Right lung (tissue), 10 donors: Measurements from ENCODE around the gene ZNF644. TPM values are rescaled to one million over a fixed set of nuclear protein-coding genes. Genes with fewer than 3 reads are reported as not detected.
"Not testable (repeated sequence)": the region's sequence is repeated elsewhere in the genome, so short reads cannot be mapped to it uniquely, and the experiment has no call there.

Experiments used
- DNase-seq, 2 donors: peaks; one replicate each; pipeline ENCODE4 v3.0.0-alpha.2; 2013
- long read RNA-seq, 8 donors: transcript quantifications; one replicate each; lab custom pipeline, GENCODE V29; 2026
- polyA plus RNA-seq, 5 donors: library from polyadenylated mRNA; unstranded; fragments of 120-200 nt; gene quantifications; one replicate each; pipeline versions ENCODE4 v1.2.1 to v1.2.3, GENCODE V29; 2013; ENCODE audit warnings: inconsistent platforms in 1 of 5, low replicate concordance in 1 of 5; ENCODE audit not compliant: insufficient read length in 5 of 5, insufficient read depth in 1 of 5

Gene ZNF644
- polyA plus RNA-seq: 10 to 100 TPM; 46.1 to 79.5 (median 70.6) TPM
- long read RNA-seq, donor 1, full-length matches to known transcripts: 23 of 33 reads
- long read RNA-seq, donor 1, partial matches to known transcripts: 10 of 33 reads
- long read RNA-seq, donor 1, other reads (novel, unspliced or antisense): 0 of 33 reads
- long read RNA-seq, donor 2, full-length matches to known transcripts: 7 of 7 reads
- long read RNA-seq, donor 2, partial matches to known transcripts: 0 of 7 reads
- long read RNA-seq, donor 2, other reads (novel, unspliced or antisense): 0 of 7 reads
- long read RNA-seq, donor 3, partial matches to known transcripts: 8 of 12 reads
- long read RNA-seq, donor 3, other reads (novel, unspliced or antisense): 0 of 12 reads
- long read RNA-seq, donor 4, partial matches to known transcripts: 0 of 4 reads
- long read RNA-seq, donor 4, other reads (novel, unspliced or antisense): 0 of 4 reads
- long read RNA-seq, donor 5, full-length matches to known transcripts: 17 of 17 reads
- long read RNA-seq, donor 5, partial matches to known transcripts: 0 of 17 reads
- long read RNA-seq, donor 5, other reads (novel, unspliced or antisense): 0 of 17 reads
- long read RNA-seq, donor 6, full-length matches to known transcripts: 13 of 20 reads
- long read RNA-seq, donor 6, partial matches to known transcripts: 7 of 20 reads
- long read RNA-seq, donor 6, other reads (novel, unspliced or antisense): 0 of 20 reads
- long read RNA-seq, donor 7, full-length matches to known transcripts: 10 of 10 reads
- long read RNA-seq, donor 7, partial matches to known transcripts: 0 of 10 reads
- long read RNA-seq, donor 7, other reads (novel, unspliced or antisense): 0 of 10 reads
- long read RNA-seq, donor 8, transcript ZNF644-211 (3 exons, 514 nt): major isoform, 6 of 10 reads
- long read RNA-seq, donor 8, partial matches to known transcripts: 0 of 10 reads
- long read RNA-seq, donor 8, other reads (novel, unspliced or antisense): 0 of 10 reads

DNA sequence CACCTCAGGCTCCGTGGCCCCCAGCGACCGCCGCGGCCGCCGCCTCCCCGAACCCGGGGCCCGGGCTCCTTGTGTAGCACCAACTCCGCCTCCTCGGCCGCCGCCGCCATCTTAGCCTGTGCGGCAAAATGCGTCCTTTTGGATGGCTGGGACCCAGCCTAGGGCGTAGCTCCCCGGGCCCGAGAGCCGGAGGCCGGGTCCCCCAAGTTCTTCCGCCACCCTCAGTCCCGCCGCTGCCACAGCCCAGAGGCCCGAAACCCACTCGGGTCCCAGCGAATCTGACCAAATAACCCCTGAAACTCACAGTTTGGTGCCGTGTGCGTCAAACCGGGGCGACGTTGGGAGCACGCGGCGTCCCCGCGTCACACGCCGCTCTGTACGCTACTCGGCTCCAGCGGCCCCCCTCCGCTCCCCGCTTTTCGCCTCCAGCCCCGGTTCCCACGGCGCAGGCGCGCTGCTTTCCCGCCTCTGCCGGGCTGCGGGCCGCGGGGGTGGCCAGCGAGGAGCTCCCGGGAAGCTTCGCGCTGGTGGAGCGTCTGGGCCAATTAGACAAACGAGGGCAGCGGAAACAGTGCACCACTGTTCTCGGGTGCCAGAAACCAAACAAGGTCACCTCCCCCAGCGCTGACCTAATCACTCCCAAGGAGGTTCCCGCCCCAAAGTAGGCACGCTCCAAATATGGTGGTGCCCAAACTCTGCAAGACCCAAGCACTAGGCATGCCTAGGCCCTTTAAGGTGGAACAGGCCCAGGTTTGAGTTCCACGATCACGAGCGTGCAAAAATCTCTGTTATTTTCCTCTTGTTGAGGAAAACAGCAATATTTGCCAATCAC is at the start of gene ZNF644:
TSS of gene ZNF644 (minus strand) at position 350 of the 832 bp plus-strand sequence. CDS start 39,682 bp downstream, outside the sequence.
- DNase-seq: peak; percentile 90 to 91

DNA sequence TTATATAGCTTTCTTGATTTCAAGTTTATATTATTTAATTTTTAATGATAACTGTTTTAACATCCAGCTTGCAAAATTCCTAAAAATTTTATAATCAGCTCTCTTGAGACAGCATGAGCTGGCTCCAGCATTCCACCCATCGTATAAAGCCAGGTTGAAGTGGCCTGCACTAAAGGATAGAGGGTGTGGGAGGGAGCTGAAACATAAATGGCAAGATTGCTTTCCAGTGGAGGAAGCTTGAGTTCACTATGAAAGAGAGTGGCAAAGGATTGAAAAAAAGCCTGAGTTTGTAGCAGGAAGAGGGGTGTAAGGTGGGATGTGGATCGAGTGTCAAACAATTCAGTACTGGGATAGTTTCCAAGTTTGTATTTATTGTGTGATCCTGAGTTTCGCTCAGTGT is 48.5 kb upstream of the ZNF644 start:
- DNase-seq: no peak

DNA sequence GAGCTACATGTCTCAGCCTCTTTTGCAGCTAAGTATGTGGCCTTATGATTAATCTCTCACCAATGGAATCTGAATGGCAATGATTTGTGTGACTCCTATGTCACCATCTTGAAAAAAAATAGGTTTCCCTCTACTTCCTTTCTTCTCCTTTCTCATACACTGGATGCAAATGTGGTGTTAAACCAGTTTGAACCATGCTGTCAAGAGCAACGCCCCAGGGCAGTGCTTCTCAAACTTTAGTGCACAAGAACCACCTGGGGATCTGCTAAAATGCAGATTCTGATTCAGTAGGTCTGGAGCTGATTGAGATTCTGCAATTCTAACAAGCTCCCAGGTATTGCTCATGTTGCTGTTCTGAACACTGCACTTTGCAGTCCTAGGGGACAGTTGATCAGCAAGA is 44.7 kb upstream of the ZNF644 start:
- DNase-seq: no peak

DNA sequence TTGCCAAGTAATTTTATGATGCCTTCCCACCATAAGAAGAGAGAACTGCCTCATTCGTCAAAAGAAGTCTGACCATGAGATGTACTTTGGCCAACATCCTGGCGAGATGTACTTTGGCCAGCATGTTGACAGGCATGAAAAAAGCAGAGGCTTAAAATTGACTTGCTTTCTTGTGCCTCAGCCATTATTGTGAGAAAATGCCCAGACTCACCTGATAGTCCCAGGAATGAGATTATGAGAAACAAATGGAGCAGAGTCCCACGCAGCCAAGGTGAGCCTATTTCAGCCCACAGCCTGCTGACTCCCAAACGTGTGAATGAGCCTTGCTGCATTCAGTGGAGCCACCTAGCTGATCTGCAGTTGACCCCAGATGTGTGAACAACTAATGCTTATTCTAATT is 43.5 kb upstream of the ZNF644 start:
- DNase-seq: no peak

DNA sequence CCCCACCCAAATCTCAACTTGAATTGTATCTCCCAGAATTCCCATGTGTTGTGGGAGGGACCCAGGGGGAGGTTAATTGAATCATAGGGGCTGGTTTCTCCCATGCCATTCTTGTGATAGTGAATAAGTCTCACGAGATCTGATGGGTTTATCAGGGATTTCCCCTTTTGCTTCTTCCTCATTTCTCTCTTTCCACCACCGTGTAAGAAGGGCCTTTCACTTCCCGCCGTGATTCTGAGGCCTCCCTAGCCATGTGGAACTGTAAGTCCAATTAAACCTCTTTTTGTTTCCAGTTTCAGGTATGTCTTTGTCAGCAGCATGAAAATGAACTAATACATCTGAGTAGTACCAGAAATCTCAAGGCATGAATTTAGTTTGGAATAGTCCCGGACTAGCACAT is 41.6 kb upstream of the ZNF644 start:
- not testable (repeated sequence) for DNase-seq

DNA sequence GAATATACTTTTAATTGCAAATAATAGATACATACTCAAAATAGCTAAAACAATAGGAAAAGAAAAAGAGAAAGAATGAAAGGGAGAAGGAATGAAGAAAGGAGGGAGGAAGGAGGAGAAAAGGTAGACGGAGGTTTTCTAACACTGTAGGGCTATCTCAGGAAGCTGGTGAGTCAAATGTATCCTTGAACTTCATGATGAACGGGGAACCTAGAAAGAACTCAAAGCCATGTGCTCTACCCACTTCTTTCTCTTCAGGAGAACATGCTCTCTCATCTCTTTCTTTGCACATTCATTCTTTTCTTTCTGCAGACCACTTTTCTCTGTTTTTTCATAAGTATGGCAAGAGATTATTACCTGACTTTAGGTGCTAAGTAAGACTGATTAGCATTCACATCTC is 37.3 kb upstream of the ZNF644 start:
- no peak for DNase-seq

DNA sequence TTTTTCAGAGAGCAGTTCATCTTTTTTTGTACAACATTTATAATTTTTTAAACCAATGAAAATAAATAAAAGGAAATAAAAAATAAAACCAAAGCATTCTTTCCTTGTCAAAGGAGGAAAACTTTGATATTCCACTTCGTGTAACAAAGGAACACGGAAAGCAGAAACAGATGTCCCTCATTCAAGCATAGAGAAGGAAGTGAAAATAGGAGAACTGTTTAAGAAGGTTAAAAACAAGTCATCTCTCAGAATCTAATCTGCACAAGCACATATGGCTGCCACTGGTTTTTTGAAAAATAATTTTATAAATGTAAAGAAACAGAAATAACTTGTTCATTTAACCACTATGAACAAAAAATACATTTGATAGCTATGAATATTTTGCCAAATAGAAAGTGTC is 35.9 kb upstream of the ZNF644 start:
- no peak for DNase-seq

DNA sequence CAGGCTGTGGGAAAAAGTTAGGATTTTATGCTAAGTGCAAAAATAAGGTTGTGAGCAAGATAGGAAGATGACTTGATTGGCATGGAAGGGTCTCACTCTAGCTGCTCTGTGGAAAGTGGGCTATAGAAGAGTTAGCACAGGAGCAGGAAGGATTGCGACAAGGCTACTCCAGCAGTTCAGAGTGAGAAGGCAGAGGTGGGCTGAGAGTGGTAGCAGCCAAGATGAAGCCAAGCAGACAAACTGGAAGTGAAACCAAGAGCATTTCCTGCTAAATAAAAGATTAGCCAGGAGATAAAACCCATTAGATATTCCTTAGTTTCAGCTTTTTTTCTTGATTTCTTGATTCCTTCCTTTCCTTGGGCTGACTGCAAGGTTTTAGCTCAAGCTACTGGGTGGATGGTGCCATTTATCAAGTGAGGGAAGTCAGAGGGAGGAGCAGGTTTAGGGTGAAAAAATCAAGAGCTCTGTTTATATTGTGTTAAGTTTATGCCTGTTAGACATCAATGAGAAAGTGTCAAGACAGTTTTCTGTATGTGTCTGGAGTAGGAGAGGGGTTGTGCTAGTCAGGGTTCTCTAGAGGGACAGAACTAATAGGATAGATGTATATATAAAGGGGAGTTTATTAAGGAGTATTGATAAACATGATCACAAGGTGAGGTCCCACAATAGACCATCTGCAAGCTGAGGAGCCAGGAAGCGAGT is 33.1 kb upstream of the ZNF644 start:
- no peak for DNase-seq

DNA sequence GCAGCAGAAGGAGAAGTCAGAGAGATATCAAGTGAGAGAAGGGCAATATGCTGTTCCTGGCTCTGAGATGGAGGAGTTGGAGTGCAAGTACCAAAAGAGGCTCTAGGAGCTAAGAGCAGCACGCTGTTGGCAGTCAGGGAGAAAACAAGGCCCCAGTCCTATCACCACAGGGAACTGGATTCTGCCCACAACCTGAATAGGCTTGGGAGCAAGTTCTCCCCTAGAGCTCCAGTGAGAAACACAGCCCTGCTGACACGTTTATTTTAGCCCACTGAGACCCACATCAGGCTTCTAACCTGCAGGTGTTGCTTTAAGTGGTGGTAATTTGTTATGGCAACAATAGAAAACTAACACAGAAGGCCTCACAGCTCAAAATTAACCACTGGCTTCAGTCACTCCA is 31.8 kb upstream of the ZNF644 start:
- no peak for DNase-seq

DNA sequence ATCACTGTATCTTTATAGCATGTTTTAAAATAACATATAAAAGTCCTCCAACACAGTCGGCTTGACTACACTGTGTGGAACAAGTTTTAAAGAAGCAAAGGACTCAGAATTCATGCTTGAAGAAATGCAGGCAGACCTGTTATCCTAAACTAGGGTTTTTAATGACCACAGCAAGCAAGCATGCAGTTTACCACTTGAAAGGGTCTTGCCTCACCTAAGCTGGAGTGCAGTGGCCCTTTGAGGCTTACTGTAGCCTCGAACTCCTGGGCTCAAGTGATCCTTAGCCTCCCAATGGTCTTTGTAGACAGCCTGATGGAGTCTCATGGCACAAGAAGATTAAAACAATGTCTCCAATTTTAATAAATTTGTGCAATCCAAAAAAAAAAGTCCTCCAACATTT is 27.7 kb upstream of the ZNF644 start:
- not testable (repeated sequence) for DNase-seq

DNA sequence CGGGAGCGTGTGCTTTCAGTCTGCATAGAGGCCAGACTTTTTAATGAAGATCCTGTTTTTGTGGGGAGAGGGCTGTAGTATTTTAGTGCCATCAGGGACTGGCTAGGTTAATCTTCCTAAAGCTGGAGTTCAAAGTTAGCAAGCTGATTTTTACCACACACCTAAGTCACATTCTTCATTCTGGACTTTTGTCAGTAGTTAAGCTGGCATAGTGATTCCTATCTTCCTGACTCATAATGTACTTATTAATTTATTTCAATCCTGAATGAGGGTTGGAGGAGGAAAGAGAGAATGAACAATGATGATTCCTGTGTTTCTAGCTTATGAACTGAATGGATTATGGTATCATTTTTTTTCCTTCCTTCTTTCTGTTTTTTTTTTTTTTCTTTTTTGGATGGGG is 24.9 kb upstream of the ZNF644 start:
- no peak for DNase-seq

DNA sequence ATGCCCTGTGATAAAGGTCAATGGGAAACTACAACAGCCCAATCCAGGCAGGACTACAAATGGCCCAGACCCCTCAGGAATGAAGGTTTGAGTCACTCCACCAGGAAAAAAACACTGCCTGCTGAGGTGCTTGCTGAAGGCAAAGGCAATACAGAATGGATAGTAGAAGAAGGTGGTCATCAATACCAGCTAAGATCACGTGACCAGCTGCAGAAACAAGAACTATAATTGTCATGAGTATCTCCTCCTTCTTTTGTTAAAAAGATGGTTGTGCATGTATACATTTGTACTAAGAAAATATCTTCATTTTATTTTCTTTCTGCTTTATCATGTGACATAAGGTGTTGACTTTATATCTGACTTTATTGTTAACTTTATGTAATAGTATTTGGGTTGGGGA is 23.4 kb upstream of the ZNF644 start:
- DNase-seq: no peak

DNA sequence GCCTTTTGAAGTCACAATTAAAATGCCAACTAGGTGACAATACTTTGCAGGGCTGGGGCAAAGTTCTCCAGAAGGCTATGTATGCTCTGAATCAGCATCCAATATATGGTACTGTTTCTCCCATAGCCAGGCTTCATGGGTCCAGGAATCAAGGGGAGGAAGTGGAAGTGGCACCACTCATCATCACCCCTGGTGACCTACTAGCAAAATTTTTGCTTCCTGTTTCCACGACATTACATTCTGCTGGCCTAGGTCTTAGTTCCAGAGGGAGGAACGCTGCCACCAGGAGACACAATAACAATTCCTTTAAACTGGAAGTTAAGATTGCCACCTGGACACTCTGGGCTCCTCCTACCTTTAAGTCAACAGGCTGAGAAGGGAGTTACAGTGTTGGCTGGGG is 22.9 kb upstream of the ZNF644 start:
- DNase-seq: not testable (repeated sequence)

DNA sequence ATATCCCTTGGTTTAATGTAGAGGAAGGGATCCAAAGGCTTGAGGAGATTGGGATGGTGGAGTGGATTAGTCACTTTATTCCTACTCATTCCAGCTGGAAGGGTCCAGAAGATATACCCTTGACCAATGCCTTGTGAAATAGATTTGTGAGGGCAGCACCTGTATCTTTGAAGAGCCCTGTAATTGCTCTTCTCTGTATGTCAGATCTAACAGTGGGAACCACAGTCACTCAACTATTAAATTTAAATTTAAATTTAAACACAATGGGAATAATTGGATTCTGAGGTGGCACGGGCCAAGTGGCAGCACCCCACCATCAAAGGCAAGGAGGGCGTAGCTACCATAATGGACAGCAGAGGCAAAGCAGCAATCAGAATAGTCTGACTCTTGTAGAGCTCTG is 20.5 kb upstream of the ZNF644 start:
- DNase-seq: not testable (repeated sequence)

DNA sequence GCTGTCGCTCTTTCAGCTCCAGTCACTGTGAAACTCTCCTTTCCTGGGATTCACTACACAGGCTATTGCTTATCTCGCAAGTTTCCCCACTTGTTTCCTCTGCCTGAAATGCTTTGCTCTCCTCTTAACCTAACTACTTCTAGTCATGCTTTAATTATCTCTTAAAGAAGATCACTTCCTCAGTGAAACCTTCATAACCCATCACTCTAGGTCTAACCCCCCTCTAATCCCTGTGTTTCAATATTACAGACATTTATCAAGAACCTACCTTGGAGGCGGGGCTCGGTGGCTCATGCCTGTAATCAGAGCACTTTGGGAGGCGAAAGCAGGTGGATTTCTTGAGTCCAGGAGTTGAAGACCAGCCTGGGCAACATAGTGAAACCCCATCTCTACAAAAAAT is 16.7 kb upstream of the ZNF644 start:
- DNase-seq: no peak

DNA sequence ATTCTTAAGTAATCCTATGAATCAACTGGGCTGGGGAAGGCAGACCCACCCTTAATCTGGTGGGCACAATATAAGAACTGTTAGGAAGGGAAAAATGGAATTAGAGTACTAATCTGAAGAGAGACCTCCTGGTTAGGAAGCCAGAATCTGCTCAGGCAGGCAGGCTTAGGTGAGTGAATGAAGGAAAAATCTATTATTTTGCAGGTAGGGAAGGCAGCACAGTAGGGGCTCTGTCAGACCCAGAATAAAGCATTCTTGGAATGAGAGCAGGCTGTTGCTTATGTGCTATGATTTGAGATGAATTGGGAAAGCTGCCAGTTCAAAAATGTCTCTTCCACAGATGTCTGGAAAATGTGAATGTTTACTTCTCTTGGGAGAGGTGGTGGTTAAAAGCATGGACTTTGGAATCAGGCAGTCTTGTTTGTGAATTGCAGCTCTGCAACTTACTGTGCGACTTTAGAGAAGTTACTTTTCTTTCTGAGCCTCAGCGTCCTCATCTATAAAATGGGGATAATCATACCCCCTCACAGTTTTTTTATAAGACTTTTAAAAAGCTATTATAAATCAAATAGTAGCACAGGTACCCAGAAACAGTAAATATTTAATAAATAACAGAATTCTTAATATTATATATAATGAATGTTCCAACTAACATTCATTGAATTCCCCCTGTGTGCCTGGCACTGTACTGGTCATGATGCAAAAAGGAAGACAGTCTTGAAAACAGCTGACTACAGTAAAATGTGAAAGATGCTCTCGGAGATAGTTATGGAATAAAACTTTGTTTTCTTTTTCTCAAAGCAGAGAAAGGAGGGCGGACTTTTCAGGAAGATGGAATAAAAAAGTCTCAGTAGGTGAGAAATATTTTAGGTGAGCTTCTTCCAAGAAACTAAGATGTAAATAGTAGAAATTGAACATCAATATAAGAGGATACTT is 15.3 kb upstream of the ZNF644 start:
- DNase-seq: no peak

DNA sequence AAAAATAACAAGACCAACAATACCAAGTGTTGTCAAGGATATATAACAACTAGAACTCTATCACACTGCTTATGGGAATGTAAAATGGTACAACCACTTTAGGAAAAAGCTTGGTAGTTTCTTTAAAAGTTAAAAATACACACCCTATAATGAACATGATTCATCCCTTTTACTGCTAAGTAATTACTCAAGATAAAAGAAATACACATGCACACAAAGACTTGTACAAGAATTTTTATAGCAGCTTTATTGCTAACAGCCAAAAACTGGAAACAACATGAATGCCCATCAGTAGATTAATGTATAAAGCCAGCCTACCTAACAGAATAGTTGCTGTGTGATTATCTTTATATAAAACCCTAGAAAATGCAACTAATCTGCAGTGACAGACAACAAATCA is 10.5 kb upstream of the ZNF644 start:
- no peak for DNase-seq

DNA sequence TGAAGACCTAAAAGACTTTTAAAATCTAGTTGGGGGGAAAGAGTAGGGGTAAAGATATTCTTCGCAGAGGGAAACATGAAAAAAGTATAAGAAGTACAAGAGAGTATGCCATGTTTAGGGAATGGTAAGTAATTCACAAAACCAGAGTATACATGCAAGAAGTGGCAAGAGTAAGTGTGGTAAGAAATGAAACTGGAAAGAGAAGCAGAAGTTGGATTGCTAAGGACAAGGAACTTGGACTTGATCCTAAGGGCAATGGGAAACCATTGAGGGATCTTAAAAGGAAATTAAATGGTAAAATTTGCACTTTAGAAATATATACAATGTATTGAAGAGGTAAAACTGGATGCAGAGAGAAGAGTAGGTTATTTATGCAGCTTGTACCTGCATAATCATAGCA is 9.2 kb upstream of the ZNF644 start:
- no peak for DNase-seq

DNA sequence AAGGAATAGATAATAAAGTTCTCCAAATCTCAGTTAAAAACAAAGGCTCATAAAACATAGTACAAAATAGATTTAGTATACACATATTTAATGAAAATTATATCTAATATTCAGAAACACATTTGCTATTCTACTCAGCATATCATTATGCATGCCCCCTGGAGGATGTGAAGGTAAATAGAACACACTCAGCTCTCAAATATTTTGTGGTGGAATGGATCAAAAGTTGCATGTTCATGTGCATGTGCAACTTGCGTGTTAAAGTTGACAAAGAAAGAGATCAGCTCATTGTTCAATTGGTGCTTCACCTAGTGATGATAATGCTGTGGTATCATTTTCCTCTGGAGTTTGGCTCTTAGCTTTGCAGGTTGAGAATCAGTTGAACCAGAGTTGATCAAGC is 4.9 kb upstream of the ZNF644 start:
- no peak for DNase-seq

DNA sequence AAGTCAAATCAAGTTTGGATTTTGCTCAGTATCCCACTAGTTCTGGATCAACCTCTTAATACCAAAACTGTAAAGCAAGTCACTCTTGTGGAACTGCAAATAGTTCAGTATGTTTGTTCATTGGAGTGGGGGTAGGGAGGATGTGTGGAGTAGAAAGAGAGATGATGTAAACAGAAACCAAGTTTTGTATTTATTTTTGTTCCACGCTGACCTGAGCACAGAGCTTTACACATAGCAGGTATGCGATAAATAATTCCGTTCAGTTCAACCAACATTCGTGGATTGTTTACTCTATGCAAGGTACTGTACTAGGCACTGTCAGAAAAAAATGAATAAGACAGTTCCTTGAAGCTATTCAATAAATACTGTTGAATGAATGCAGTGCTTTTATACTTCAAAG is 4.5 kb upstream of the ZNF644 start:
- DNase-seq: no peak
